Peyer's patch (tissue), 4 donors: ENCODE measurements around the gene IFI30.

Experiments used
- CTCF ChIP-seq, 6 experiments: fragments of 450-650 bp in 4 of 6; fragments of 200-600 bp in 2 of 6; sonication (generic) in 1 of 6; IDR thresholded peaks; one replicate each; pipeline ENCODE4 v1.5.1; 2017 to 2019; ENCODE audit warnings: antibody characterized with exemption in 6 of 6, mild to moderate bottlenecking in 3 of 6, moderate library complexity in 1 of 6
- POLR2A ChIP-seq, 2 donors: fragments of 450-650 bp; IDR thresholded peaks; one replicate each; pipeline ENCODE4 v1.5.1; 2017; ENCODE audit warnings: antibody characterized with exemption in 2 of 2, mild to moderate bottlenecking in 2 of 2, moderate library complexity in 2 of 2

DNA sequence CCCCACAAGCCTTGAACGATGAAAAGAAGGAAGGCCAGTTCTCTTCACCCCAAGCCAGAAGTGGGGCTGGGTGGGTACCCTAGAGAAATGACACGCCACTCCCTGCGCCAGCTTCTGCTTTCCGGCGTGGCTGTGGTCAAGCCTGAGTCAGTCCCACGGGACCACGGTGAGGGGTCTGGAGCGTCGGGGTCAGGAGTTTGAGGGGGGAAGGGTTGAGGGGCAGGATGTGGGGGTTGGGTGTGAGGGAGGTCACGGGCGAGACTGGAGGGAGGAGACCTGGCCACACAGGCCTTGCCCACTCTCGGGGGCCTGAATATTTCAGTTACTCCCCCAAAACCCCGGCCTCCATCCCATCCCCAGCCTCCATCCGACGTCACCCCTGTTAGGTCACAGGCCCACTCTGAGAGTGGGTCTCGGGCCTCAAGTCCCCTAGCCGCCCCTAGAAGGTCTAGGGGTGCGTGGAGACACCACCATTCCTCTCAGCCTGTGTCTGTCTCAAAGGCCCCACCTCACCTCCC is 500 bp upstream of the IFI30 start:
- no peak for TF ChIP-seq CTCF (IDR thresholded peaks at IDR 0.05)
- TF ChIP-seq POLR2A (IDR thresholded peaks at IDR 0.05): no peak
